ENCODE results near the gene DLGAP4. TPM values are rescaled to one million over a fixed set of nuclear protein-coding genes. Genes with fewer than 3 reads are reported as not detected.

The DLGAP4 gene
- total RNA-seq, 1 donor from 2014 or later: 38.1 TPM

GRCh38 chr20:36304786-36305495, 1.2 kb upstream of the DLGAP4 start:
- no peak for DNase-seq
- no peak for ATAC-seq
- intact Hi-C loops (cut with micrococcal nuclease): no loop called here

- intact Hi-C loops (cut with micrococcal nuclease): no loop called here
- no peak for ATAC-seq
- DNase-seq: no peak
Observed at GRCh38 chr20:36306553-36307411, 643 bp downstream of the DLGAP4 start.

- DNase-seq (no peak), ATAC-seq (no peak)
- intact Hi-C loops (cut with micrococcal nuclease): no loop called here
Observed at GRCh38 chr20:36307412-36308325, 1.5 kb downstream of the DLGAP4 start.

DNA sequence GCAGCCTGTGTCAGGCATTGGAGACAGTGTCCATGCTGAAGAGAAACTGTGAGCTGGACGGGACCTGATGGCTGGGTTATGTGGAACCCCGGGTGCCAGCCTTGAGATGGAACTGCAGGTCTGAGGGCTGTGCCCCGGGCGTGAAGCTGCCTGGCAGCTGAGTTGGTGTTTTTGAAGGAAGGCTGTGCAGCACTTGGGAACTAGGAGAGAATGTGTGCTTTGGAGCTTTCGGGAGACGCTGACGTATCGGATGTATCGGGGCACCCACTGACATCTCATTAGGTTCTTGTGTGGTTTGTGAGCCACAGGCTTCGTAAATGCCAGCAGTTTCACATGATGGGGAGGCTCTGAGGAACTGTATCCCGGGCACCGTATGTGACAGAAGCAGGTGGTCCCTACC, 2.2 kb downstream of the DLGAP4 start:
- DNase-seq (no peak), ATAC-seq (no peak)
- intact Hi-C loops (cut with micrococcal nuclease): no loop called here

DNA sequence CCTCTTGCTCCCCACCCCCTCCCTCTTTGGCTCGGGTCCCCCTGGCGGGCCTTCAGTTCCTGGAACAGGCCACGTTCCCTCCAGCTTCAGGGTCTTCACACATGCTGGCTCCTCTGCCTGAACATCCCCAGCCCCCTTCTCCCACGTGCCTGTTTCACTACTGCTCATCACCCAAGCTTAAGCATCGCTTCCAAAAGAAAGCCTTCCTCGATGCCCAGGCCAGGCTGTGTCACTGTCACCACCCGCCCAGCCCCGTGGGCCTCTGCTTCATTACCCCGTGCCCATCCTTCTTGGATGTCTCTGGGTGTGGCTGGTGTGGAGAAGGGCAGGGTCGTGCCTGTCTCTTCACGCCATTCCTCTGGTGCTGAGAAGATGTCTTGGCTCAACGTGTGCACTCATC, 2.8 kb downstream of the DLGAP4 start:
- intact Hi-C loops (cut with micrococcal nuclease): no loop called here
- DNase-seq (no peak), ATAC-seq (no peak)

- ATAC-seq: no peak
- no peak for DNase-seq
- intact Hi-C loops (cut with micrococcal nuclease): no loop called here
Observed at GRCh38 chr20:36309643-36310042, 3.5 kb downstream of the DLGAP4 start.

DNA sequence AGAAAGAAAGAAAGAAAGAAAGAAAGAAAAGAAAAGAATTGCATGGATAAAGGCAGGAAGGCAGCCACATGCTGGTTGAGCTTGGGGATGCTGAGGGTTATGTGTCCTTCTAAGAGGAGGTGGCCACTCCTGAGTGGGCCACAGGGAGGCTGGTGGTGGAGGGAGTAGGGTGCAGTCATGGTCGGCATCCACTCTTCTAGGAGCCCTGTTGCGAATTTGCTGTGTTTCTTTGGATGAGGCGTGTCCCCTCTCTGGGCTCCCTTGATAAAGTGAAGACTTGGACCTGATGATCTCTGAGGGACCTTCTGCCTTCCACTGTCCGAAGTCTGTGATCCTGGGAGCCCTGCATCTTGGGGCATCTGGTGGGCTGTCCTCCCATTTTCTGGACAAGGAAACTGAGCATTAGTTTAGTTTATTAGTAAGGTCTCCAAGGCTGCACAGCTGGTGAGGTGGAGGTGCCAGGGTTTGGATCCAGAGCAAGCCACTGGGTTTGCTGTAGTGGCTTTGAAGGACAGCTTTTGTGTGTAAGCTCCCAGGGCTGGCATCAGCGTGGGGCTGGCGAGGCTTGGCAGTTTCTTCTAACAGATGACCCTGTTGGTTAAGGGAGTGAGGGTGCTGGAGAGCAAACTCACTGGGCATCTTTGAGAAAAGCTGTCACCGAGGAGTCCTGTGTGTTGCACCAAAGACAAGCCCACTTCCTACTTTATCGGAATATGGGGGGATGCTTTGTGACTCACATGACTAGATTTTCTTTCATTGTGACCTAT, 4.3 kb downstream of the DLGAP4 start:
- ATAC-seq (no peak), DNase-seq (no peak)
- intact Hi-C loops (cut with micrococcal nuclease): no loop called here

DNA sequence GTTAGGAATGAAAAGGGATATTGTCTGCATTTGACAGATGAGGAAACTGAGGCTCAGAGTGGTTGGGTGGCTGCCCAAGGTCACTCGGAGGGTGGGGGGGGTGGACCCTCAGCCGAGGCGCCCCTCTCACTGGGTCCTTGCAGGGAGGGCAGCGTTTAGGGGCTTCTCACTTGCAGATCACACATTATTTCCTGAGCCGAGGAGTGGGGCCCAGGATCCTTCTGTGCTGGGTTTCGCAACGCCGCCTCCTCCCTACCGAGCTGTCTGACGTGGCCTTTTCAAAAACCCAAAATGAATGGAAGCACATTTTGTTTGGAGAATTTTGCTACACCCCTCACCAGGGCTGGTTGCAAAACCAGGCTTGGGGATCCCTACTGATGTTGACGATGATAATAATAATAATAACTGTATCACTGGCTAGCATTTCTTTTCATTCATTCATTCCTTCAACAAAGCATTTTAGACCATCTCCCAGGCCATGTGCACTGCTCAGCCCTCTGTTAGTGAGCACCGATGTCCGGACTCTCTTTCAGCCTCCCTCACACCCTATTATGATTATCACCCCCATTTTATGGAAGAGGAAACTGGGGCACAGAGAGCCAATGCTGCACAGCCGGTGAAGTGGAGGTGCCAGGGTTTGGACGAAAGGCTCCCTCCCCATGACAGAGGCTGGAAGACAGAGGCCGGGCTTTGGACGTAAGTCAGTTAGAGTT, 5.2 kb downstream of the DLGAP4 start:
- intact Hi-C loops (cut with micrococcal nuclease): no loop called here
- no peak for ATAC-seq
- no peak for DNase-seq

DNA sequence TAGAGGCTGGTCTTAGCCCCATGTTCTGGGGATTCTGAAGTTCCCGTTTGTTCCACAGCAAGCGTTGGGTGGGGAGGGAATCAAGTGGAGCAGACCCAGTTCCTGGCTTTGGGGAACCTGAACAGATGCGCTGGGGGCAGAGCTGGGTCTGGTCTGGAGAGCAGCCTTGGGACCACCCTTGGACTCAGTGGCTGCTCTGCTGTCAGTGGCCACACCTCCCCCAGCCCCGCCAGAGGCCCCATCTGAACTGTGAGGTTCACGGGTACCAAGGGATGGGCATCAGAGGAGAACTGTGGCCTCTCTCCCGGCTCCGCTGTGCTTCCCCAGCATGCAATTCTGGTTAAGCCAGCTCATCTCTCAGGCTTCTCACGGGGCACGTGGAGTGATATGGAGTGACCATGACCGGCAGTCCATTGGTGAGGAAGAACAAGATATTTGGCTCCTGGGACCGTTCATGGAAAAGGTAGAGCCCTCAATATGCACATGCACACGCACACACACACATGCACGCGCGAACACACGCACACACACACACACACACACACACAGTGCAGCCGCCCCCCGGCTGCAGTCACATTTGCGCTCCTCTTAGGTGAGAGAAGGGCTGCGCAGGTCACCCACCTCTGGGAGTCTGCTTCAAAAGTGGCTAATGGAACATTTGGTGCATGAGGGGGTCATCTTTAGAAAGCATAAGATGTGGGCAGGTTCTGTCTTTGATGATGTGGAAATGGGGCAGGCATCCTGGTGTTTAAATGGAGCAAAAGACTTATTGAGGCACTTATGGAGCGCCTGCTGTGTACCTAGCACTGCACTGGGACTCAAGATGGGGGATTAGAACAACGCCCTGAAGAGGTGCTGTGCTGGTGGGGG, 6.0 kb downstream of the DLGAP4 start:
- intact Hi-C loops (cut with micrococcal nuclease): no loop called here
- no peak for DNase-seq
- ATAC-seq: no peak

GRCh38 chr20:36312724-36313441, 6.7 kb downstream of the DLGAP4 start:
- DNase-seq (no peak), ATAC-seq (no peak)
- intact Hi-C loops (cut with micrococcal nuclease): no loop called here

DNA sequence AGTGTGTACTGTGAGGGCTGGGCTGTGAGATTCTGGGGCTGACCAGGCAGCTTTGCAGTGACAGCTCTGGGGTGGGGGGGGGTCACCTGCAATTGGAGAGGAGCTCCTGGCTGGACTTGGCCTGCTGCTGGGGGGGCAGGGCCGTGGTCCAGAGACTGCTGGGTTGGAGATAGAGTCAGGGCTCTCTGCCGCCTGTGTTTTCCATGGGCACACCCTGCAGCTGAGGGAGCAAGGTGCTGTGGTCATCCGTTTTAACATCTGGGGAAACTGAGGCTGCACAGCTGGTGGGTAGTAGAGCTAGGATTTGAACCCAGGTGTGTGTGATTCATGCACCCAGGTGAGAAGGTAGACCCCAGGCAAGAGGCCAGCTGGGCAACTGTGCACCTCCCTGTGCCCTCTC, 7.3 kb downstream of the DLGAP4 start:
- intact Hi-C loops (cut with micrococcal nuclease): no loop called here

DNA sequence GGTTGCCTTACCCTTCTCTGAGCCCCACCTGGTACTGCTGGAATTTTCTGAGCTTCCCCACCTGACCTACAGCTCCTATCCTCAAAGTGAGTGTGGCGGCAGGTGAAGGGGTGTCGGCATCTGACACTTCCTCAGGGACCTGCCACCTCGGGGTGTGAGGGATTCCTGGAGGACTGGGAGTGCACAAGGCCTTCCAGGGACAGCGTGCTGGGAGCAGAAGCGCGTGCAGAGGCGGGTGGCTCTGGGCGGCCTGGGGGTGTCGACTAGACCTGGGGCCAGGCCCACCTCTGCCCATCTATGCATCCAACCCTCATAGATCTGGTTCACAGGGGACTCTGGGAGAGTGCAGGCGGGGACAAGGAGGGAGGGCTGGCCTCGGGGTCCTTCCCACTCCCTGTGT, 7.8 kb downstream of the DLGAP4 start:
- intact Hi-C loops (cut with micrococcal nuclease): no loop called here
- no peak for DNase-seq
- no peak for ATAC-seq

More for the DNA sequence above, 7.3 kb downstream of the DLGAP4 start:
- DNase-seq (no peak), ATAC-seq (no peak)

- intact Hi-C loops (cut with micrococcal nuclease): no loop called here
- ATAC-seq (no peak), DNase-seq (no peak)
Observed at GRCh38 chr20:36314734-36315544, 8.8 kb downstream of the DLGAP4 start.

- ATAC-seq: no peak
- no peak for DNase-seq
- intact Hi-C loops (cut with micrococcal nuclease): no loop called here
Observed at GRCh38 chr20:36315545-36316351, 9.6 kb downstream of the DLGAP4 start.

DNA sequence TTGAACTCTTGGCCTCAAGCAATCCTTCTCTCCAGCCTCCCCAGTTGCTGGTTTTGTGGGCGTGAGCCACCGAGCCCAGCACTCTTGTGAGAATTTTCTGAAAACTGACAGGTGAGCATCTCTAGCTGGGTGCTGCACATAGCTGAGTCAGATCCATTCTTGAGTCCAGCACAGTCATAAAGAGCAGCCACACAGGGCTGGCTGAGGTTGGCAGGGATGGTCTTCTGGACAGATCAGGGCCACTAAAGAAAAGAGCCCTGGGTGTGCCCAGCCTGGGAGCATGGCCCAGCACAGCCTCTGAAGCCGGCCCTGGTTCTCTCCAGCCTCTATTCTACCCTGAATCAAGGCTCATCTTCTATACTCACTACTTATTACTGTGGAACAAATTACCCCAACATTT, 11.5 kb downstream of the DLGAP4 start:
- intact Hi-C loops (cut with micrococcal nuclease): no loop called here
- no peak for ATAC-seq
- DNase-seq: no peak
